Measurements from ENCODE around the gene RPLP1. TPM values are rescaled to one million over a fixed set of nuclear protein-coding genes. Genes with fewer than 3 reads are reported as not detected.

RPLP1 gene
- total and polyA plus RNA-seq, 9 of the 15 experiments (the other 6 are each of a cell fraction or from before 2014, with no cell fraction given): 76.3 to 3,053 (median 847) TPM

DNA sequence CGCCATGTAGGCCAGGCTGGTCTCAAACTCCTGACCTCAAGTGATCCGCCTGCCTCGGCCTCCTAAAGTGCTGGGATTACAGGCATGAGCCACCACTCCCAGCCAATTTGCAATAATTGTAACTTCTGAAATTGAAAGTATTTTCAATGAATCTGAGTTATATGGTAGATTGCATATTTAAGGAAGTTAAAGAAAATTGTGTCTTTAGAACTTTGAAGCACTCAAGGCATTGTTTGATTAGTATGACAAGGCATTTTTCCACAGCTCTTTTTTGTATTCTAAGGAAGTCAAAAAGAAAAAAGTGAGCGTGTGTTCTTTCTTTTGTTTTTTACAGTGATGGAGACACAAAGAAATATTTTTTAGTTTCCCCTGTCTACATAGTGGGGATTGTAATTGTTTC lies 15.7 kb upstream of the RPLP1 start (continued):
- TF ChIP-seq, protein P1, sequence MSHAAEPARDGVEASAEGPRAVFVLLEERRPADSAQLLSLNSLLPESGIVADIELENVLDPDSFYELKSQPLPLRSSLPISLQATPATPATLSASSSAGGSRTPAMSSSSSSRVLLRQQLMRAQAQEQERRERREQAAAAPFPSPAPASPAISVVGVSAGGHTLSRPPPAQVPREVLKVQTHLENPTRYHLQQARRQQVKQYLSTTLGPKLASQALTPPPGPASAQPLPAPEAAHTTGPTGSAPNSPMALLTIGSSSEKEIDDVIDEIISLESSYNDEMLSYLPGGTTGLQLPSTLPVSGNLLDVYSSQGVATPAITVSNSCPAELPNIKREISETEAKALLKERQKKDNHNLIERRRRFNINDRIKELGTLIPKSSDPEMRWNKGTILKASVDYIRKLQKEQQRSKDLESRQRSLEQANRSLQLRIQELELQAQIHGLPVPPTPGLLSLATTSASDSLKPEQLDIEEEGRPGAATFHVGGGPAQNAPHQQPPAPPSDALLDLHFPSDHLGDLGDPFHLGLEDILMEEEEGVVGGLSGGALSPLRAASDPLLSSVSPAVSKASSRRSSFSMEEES (CRISPR knock-in tag; IDR thresholded peaks at IDR 0.05): no peak
- TF ChIP-seq, protein P2, sequence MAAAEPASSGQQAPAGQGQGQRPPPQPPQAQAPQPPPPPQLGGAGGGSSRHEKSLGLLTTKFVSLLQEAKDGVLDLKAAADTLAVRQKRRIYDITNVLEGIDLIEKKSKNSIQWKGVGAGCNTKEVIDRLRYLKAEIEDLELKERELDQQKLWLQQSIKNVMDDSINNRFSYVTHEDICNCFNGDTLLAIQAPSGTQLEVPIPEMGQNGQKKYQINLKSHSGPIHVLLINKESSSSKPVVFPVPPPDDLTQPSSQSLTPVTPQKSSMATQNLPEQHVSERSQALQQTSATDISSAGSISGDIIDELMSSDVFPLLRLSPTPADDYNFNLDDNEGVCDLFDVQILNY (CRISPR knock-in tag; IDR thresholded peaks at IDR 0.05): no peak

DNA sequence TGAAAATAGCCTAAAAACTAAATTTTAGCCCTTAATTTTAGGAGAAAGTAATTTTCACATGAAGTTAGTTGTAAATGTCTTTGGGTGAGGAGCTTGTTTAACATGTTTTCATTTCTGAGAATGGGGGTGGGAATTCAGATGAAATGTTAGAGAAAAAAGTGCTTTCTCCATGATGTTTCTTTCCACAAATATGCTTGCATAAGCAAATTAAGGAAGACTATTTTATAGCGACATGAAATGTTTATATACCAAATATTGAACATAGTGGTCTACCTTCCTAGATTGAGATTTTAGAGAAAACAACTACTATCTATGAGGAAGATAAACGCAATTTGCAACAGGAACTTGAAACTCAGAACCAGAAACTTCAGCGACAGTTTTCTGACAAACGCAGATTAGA lies 13.0 kb upstream of the RPLP1 start:
- 90% methylated on average over 4 of the region's 4 CpGs for WGBS (ENCODE audit: insufficient coverage, low coverage, missing lambda C conversion rate)
- no peak overlapping the region for H3K4me3 ChIP-seq
- no peaks in the 10 kb centered on the region for H3K27me3 ChIP-seq (ENCODE audit: control insufficient read depth in 2 of 2, insufficient read depth in 2 of 2, low read length in 2 of 2)
- no TSS peak for BruUV-seq (replicated peaks)
- H2AFZ ChIP-seq (ENCODE audit: low read depth, low read length): no peak overlapping the region
- POLR2A ChIA-PET: interaction anchor here (0.9 to 4.2 kb wide), 4 partner anchors 12 to 17 kb away, joined by 4 to 37 read pairs (median 14); partner anchors contain the start of gene RPLP1
- no peaks in the 10 kb centered on the region for H3K79me2 ChIP-seq (ENCODE audit: control insufficient read depth, insufficient read depth, low read length)
- no peak overlapping the region for H3K27ac ChIP-seq (ENCODE audit: extremely low read depth, low read depth, low read length)
- ATAC-seq: no peak
- no peaks in the 10 kb centered on the region for H4K20me1 ChIP-seq (replicated peaks; ENCODE audit: control insufficient read depth, insufficient read depth, low read length)
- CTCF ChIA-PET (ENCODE audit: low intra/inter-chr PET ratio): no interaction called here
- H3K4me2 ChIP-seq (ENCODE audit: insufficient read depth, low read length): no peak overlapping the region
- in situ Hi-C loops (cut with MboI): no loop called here
- no peak overlapping the region for H3K9ac ChIP-seq (ENCODE audit: insufficient read depth in 1 of 2, low read depth in 2 of 2, low read length in 2 of 2)
- intact Hi-C loops (cut with micrococcal nuclease): no loop called here
- H3K4me1 ChIP-seq (replicated peaks in 1 of 2; ENCODE audit: control insufficient read depth in 2 of 2, insufficient read depth in 2 of 2, low read length in 2 of 2): no peaks in the 10 kb centered on the region
- no peaks in the 10 kb centered on the region for H3K9me3 ChIP-seq (replicated peaks; ENCODE audit: control insufficient read depth, insufficient read depth, low read depth, low read length)
- DNase-seq (ENCODE audit: extremely low read depth in 1 of 4, low spot score in 3 of 4): no peak
- no peak for FAIRE-seq
- H3K9me1 ChIP-seq (ENCODE audit: control insufficient read depth, insufficient read depth, low read length): no peaks in the 10 kb centered on the region
- H3K36me3 ChIP-seq (ENCODE audit: control insufficient read depth, insufficient read depth, low read length): peaks cover 95% of the 10 kb centered on the region
- TF ChIP-seq ZNF75A (CRISPR knock-in tag; IDR thresholded peaks at IDR 0.05) (no peak), C11orf30 (IDR thresholded peaks at IDR 0.05; ENCODE audit: low read depth) (peak; percentile 62), SAFB2 (IDR thresholded peaks at IDR 0.05; ENCODE audit: borderline replicate concordance, low read depth, low read length, severe bottlenecking) (no peak), OTX1 (CRISPR knock-in tag; IDR thresholded peaks at IDR 0.05) (no peak), ZNF316 (IDR thresholded peaks at IDR 0.05) (peak; percentile 81), ARHGAP35 (IDR thresholded peaks at IDR 0.05; ENCODE audit: partially characterized antibody) (no peak), MAFG (tag; conservative IDR thresholded peaks at IDR 0.05) (peak; percentile 47), MCM7 (IDR thresholded peaks at IDR 0.05) (no peak), MAFK (IDR thresholded peaks at IDR 0.05; ENCODE audit: low read length) (peak; percentile 78), SLC30A9 (CRISPR knock-in tag; IDR thresholded peaks at IDR 0.05) (no peak), MAFF (IDR thresholded peaks at IDR 0.05; ENCODE audit: low read length) (peak; percentile 83)
- TF ChIP-seq, protein P3, sequence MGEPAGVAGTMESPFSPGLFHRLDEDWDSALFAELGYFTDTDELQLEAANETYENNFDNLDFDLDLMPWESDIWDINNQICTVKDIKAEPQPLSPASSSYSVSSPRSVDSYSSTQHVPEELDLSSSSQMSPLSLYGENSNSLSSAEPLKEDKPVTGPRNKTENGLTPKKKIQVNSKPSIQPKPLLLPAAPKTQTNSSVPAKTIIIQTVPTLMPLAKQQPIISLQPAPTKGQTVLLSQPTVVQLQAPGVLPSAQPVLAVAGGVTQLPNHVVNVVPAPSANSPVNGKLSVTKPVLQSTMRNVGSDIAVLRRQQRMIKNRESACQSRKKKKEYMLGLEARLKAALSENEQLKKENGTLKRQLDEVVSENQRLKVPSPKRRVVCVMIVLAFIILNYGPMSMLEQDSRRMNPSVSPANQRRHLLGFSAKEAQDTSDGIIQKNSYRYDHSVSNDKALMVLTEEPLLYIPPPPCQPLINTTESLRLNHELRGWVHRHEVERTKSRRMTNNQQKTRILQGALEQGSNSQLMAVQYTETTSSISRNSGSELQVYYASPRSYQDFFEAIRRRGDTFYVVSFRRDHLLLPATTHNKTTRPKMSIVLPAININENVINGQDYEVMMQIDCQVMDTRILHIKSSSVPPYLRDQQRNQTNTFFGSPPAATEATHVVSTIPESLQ (CRISPR knock-in tag; IDR thresholded peaks at IDR 0.05): no peak
- TF ChIP-seq, protein P4, sequence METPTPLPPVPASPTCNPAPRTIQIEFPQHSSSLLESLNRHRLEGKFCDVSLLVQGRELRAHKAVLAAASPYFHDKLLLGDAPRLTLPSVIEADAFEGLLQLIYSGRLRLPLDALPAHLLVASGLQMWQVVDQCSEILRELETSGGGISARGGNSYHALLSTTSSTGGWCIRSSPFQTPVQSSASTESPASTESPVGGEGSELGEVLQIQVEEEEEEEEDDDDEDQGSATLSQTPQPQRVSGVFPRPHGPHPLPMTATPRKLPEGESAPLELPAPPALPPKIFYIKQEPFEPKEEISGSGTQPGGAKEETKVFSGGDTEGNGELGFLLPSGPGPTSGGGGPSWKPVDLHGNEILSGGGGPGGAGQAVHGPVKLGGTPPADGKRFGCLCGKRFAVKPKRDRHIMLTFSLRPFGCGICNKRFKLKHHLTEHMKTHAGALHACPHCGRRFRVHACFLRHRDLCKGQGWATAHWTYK (CRISPR knock-in tag; IDR thresholded peaks at IDR 0.05): no peak
- TF ChIP-seq, protein P5, sequence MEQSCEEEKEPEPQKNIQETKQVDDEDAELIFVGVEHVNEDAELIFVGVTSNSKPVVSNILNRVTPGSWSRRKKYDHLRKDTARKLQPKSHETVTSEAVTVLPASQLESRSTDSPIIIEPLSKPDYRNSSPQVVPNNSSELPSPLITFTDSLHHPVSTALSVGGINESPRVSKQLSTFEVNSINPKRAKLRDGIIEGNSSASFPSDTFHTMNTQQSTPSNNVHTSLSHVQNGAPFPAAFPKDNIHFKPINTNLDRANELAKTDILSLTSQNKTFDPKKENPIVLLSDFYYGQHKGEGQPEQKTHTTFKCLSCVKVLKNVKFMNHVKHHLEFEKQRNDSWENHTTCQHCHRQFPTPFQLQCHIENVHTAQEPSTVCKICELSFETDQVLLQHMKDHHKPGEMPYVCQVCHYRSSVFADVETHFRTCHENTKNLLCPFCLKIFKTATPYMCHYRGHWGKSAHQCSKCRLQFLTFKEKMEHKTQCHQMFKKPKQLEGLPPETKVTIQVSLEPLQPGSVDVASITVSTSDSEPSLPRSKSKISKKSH (CRISPR knock-in tag; IDR thresholded peaks at IDR 0.05): no peak

Measured in K562 (cell line).